HL-60 (cell line): ENCODE results near the gene DLEC1.

Source experiments
- GABPA ChIP-seq: IDR thresholded peaks from 2 replicates; pipeline ENCODE4 v1.6.1; 2012; ENCODE audit warnings: low read depth
- POLR2AphosphoS5 ChIP-seq: IDR thresholded peaks from 2 replicates; pipeline ENCODE4 v1.6.1; 2012; ENCODE audit warnings: low read depth
- REST ChIP-seq: IDR thresholded peaks from 2 replicates; pipeline ENCODE4 v1.6.1; 2012; ENCODE audit warnings: low read depth; ENCODE audit not compliant: insufficient replicate concordance
- TF ChIP-seq, protein P1 (sequence below): IDR thresholded peaks from one replicate; pipeline ENCODE4 v1.5.1; 2011; ENCODE audit warnings: low read length, control low read depth, inconsistent platforms; ENCODE audit not compliant: insufficient read depth

- TF ChIP-seq, protein P1, sequence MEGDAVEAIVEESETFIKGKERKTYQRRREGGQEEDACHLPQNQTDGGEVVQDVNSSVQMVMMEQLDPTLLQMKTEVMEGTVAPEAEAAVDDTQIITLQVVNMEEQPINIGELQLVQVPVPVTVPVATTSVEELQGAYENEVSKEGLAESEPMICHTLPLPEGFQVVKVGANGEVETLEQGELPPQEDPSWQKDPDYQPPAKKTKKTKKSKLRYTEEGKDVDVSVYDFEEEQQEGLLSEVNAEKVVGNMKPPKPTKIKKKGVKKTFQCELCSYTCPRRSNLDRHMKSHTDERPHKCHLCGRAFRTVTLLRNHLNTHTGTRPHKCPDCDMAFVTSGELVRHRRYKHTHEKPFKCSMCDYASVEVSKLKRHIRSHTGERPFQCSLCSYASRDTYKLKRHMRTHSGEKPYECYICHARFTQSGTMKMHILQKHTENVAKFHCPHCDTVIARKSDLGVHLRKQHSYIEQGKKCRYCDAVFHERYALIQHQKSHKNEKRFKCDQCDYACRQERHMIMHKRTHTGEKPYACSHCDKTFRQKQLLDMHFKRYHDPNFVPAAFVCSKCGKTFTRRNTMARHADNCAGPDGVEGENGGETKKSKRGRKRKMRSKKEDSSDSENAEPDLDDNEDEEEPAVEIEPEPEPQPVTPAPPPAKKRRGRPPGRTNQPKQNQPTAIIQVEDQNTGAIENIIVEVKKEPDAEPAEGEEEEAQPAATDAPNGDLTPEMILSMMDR, result no peak
- no peak for TF ChIP-seq REST
- TF ChIP-seq POLR2AphosphoS5, result no peak
- TF ChIP-seq GABPA, result no peak
Observed at GRCh38 chr3:38088126-38089078, 49.4 kb downstream of the DLEC1 start.
